Activated naive CD8-positive, alpha-beta T cell treated with anti-CD3 and anti-CD28 coated beads, Interleukin-2, amount 50 U/mL, for 24 hours (primary cell): ENCODE results near the gene RBMS2.

ENCODE experiments used
- ATAC-seq: fragments of 150-1000 bp; cut with Tn5 transposase; one replicate; pipeline ENCODE4 v1.10.0; 2021
- DNase-seq: peaks from one replicate; pipeline ENCODE4 v3.0.0; 2021
- H3K27ac Mint-ChIP-seq: one replicate; pipeline ENCODE4 v1.8.0; 2021; ENCODE audit warnings: mild to moderate bottlenecking, mixed read lengths
- H3K27me3 Mint-ChIP-seq: one replicate; pipeline ENCODE4 v1.8.0; 2021; ENCODE audit warnings: mixed read lengths
- H3K36me3 Mint-ChIP-seq: one replicate; pipeline ENCODE4 v1.8.0; 2021; ENCODE audit warnings: low read depth, mixed read lengths
- H3K4me1 Mint-ChIP-seq: one replicate; pipeline ENCODE4 v1.8.0; 2021; ENCODE audit warnings: mixed read lengths
- H3K4me3 Mint-ChIP-seq: one replicate; pipeline ENCODE4 v1.8.0; 2021; ENCODE audit warnings: mild to moderate bottlenecking, moderate library complexity, mixed read lengths
- H3K9me3 Mint-ChIP-seq: one replicate; pipeline ENCODE4 v1.8.0; 2021; ENCODE audit warnings: mixed read lengths

RBMS2 gene

DNA sequence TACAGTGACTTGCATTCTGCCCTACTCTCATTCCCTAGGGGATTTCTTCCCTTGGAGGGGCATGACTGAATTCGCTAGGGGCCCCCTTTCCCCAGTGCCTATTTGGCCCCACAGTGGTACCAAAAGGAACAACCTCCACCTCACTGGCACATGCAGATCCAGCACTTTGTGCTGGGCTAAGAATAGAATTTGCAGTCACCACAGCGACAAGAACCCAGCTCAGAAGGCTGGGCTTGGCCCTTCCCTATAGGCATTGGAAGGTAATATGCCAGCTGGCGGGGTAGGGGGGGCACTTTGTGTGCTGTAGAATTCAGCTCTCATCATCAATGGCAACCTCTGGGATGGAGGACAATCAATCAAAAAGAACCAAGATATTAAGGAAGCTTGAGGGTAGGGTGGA lies 94.6 kb downstream of the RBMS2 start:
- peaks cover 58% of the 10 kb centered on the region for H3K36me3 Mint-ChIP-seq
- DNase-seq: no peak
- no peak overlapping the region for H3K27ac Mint-ChIP-seq
- H3K27me3 Mint-ChIP-seq: no peaks in the 10 kb centered on the region
- no peak overlapping the region for H3K4me3 Mint-ChIP-seq
- no peaks in the 10 kb centered on the region for H3K9me3 Mint-ChIP-seq
- ATAC-seq: no peak
- peaks cover 24% of the 10 kb centered on the region for H3K4me1 Mint-ChIP-seq

DNA sequence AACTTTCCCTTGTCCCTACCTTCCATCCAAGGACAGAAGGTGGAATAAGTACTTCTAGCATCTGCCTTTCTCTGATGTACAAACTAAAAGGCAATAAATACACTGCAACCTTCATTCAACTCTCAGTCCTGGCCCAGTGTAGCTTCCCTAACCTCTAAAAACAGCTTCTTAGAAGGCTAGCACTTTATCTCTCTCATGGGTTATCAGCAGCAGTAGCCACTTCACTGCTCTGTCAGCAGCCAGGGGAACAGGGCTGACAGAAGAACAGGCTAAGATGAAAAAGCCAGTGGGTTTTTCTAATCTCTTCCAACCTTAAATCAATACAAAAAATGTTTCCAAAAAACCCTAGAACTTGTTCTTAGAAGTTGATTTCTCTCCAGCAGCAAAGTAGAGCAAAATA lies 95.3 kb downstream of the RBMS2 start:
- Mint-ChIP-seq H3K36me3 (peaks cover 51% of the 10 kb centered on the region), H3K27ac (peak overlapping the region; percentile 68), H3K9me3 (no peaks in the 10 kb centered on the region), H3K27me3 (no peaks in the 10 kb centered on the region), H3K4me1 (peaks cover 26% of the 10 kb centered on the region), H3K4me3 (no peak overlapping the region)
- no peak for DNase-seq
- ATAC-seq: no peak

DNA sequence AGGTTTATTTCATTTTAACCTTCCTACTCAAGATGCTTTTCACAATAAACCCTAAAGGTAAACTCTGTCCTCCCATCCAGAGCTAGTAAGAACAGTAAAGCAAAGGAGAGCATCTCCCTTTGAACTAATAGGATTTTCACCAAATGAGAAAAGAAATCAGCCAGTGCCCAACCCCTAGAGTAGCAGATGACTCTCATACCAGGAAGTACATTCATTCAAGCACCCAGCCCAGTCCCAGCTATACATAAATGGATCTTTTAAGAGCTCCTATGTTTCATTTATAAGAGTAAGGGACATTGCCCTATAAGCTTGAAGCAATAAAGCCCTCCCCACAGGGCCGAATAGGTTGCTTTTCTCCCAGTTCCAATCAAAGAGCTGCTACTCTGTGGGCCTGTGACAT lies 100.9 kb downstream of the RBMS2 start:
- H3K4me1 Mint-ChIP-seq: peaks cover 58% of the 10 kb centered on the region
- no peaks in the 10 kb centered on the region for H3K9me3 Mint-ChIP-seq
- peak overlapping the region; percentile 13 for H3K27ac Mint-ChIP-seq
- peaks cover 33% of the 10 kb centered on the region for H3K36me3 Mint-ChIP-seq
- no peak overlapping the region for H3K4me3 Mint-ChIP-seq
- ATAC-seq (no peak), DNase-seq (no peak)
- H3K27me3 Mint-ChIP-seq: no peaks in the 10 kb centered on the region

DNA sequence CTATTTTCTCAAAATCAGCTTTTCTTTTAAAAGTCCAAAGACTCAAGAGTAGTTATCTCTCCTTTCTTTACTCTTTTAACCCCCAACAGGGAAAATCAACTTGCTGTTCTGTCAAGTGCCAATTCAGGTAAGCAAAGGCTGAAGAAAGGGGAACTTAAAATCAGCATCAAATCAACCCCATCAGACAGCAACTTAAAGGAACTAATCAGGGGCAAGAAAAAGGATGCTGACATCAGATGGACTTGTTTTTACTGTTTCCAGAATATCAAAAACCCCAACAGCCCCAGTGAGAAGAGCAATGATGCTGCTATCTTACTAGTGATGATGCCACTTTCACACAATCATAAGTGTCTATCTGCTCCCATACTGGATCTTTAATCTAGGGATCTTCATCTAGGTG lies 105.1 kb downstream of the RBMS2 start:
- H3K4me3 Mint-ChIP-seq: peak overlapping the region; percentile 4
- no peaks in the 10 kb centered on the region for H3K9me3 Mint-ChIP-seq
- peaks cover 68% of the 10 kb centered on the region for H3K4me1 Mint-ChIP-seq
- peaks cover 23% of the 10 kb centered on the region for H3K36me3 Mint-ChIP-seq
- DNase-seq: no peak
- ATAC-seq: no peak
- H3K27me3 Mint-ChIP-seq: no peaks in the 10 kb centered on the region
- H3K27ac Mint-ChIP-seq: peak overlapping the region; percentile 63

DNA sequence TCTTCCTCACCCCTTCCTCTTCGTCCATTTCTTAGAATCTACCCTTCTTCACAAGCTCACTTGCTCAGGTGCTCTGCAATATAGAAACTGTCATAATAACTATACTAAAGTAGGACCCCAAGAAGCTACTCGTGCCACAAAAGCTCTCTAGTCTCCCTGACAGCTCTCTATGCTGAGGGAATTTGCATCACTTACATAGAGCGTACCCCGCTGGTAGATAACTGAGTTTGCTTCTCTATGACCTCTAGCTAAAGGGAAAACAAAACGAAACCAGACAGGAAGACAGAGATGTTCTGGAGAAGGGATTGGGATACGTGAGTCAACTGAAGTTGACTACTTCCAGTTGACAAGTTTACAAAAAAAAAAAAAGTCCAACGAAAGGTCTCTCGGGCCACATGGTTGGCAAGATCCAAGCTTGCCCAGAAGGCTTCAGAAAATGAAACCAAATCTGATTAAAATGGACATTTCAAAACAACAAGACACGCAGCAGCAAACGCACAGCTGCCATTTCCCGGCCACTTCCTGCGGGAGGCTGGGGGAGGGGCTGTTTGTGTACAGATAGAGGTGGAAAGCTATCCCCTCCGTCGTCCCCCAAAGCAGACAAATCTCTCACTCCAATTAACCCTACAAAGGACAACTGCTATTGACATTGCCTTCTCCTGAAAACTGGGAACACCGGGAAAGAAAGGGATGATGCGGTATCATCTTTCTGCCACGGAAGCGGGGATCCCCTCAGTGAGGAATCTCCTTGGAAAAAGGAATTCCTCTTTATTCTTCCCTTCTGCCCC lies 107.2 kb downstream of the RBMS2 start:
- H3K4me3 Mint-ChIP-seq: peak overlapping the region; percentile 97
- no peaks in the 10 kb centered on the region for H3K27me3 Mint-ChIP-seq
- peak; percentile 69 for DNase-seq
- peak overlapping the region; percentile 90 for H3K27ac Mint-ChIP-seq
- peaks cover 76% of the 10 kb centered on the region for H3K4me1 Mint-ChIP-seq
- H3K36me3 Mint-ChIP-seq: peaks cover 18% of the 10 kb centered on the region
- no peaks in the 10 kb centered on the region for H3K9me3 Mint-ChIP-seq
- no peak for ATAC-seq

DNA sequence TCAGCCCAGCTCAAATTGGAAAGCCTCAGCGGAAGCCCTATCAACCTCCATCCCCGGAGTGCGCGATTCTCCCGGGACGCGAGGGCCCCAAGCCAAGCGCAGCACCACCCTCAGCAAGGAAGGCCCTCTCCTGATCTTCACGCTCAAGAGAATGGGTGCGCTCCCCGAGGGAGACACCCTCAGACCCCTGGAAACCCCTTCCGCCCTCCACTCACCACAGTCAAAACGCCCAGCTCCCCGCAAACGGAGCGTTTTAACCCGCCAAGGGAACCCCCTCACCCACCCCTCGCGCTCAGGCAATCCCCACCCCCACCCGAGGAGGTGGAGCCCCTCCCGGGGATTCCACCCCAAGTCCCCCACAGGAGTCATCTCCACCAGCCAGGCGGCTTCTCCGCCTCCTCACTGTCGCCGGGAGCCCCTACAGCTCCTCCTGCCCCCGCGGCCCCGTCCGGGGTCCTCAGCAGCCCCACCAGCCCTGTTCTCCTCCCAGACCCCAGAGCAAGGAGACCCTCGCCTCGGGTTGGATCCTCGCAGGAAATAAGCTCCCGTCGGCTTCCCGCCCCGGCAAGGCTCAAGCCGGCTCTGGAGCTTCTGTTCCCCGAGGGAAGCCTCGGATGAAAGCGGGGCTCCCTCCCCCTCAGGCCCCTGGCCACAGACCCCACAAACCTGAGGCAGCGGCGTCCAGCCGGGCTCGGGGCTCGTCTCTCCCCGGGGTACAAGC lies 108.0 kb downstream of the RBMS2 start:
- peaks cover 76% of the 10 kb centered on the region for H3K4me1 Mint-ChIP-seq
- peaks cover 13% of the 10 kb centered on the region for H3K36me3 Mint-ChIP-seq
- peak overlapping the region; percentile 97 for H3K4me3 Mint-ChIP-seq
- no peaks in the 10 kb centered on the region for H3K27me3 Mint-ChIP-seq
- peak; percentile 13 for ATAC-seq
- peak; percentile 66 for DNase-seq
- H3K9me3 Mint-ChIP-seq: no peaks in the 10 kb centered on the region
- H3K27ac Mint-ChIP-seq: peak overlapping the region; percentile 90

DNA sequence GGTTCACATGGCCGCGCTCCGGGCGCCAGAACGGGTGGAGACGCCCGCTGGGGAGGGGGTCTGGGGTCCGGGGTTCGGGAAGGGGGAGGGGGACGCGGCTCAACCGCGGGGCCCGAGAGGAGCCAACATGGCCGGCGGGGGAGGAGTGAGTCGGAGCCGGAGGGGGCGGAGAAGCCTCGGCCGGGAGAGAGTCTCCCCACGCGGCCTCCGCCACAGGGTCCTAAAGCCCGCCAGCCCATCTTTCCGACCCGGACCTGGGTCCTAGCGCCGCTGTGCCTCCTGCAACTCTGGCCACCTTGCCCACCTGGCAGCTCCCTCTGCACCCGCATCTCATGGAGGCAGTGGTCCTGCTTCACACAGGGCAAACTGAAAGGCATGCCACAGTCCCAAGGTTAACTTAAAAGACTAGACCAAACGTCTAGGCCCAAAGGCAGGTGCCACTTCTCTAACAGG lies 108.6 kb downstream of the RBMS2 start, which contains the start of gene BAZ2A:
Gene BAZ2A, minus strand, starts transcription at position 147 of the 453 bp plus-strand sequence. CDS start 12,796 bp downstream, outside the sequence.
- DNase-seq: peak; percentile 89
- no peaks in the 10 kb centered on the region for H3K9me3 Mint-ChIP-seq
- H3K27me3 Mint-ChIP-seq: no peaks in the 10 kb centered on the region
- H3K27ac Mint-ChIP-seq: peak within 1 kb of the TSS; percentile 90
- ATAC-seq: peak; percentile 70
- H3K4me3 Mint-ChIP-seq: peak within 1 kb of the TSS; percentile 97
- peaks cover 78% of the 10 kb centered on the region for H3K4me1 Mint-ChIP-seq
- peaks cover 12% of the 10 kb centered on the region for H3K36me3 Mint-ChIP-seq

DNA sequence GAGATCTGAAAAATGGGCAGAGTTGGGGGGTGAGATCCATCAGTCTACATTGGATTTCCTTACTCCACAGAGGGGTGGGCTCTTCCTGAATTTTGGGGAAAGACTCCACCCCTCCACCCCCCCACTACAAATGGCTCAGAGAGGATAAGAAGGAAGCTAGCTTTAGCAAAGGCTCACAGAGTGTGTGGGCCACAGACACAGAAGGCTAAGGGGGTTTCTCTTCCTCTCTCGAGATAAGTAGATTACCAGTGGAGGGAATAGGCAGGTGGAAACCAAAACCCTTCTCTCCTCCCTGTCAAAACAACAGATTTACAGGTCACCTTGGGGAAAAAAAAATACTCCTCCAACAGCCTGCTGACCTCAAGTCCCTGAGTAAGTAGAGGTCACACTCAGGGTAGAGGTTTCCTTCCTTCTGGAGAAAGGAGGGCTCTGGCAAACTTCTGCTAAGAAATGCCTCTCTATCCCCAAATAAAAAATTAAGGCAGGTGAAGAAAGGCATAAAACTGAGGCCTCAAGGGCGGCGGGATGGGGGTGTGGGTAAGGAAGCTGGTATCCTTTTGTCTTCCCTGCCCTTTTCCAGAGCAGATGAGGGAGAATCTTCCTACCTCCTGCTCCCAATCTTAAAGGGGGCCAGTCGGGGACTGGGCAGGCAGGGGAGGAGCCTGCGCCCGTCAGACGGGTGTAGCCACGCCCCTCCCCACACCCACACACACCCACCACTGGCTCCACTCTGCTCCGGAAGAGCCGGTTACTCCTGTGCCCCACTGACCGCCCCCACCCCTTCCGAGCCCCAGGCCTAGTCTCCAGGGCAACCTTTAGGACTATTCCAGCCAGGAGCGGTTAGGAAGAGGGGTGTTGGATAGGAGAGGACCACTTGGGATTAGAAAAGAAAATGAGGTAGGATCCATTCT lies 110.4 kb downstream of the RBMS2 start:
- H3K27me3 Mint-ChIP-seq: no peaks in the 10 kb centered on the region
- peak overlapping the region; percentile 89 for H3K4me3 Mint-ChIP-seq

DNA sequence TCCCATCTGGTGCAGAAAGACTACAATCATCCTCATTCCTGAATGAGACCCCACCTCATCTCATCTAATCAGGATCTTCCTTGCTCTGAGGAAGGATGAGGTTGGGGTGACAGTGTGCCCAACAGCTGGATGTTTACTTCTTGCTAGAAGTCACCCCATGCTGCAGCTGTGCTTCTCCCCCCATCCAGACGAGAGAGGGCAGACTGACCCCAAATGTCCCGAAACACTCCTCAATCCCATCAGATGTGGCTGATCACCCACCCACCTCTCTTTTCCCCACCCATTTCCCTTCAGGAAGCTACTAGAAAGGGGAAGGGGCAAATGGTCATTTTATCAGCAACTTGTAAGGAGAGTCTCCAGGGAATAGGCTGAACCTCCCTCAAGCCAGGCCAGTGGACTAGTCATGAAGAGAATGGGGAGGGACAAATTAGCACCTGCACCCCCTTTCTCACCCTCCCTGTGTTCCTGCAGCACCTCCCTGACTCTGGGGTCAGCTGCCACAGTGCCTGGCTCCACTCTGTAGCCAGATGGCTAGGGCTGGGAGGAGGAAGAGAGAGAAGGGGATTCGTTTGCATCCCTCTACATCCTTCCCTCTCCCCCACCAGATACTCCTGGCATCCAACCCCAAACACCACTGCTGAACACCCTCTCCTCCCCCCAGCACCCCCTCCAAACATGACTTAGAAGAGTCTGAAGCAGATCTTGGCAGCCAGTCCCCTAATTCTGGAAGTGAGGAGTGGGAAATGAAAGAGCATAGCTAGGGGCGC lies 111.3 kb downstream of the RBMS2 start:
- no peaks in the 10 kb centered on the region for H3K9me3 Mint-ChIP-seq
- no peak for ATAC-seq
- H3K4me1 Mint-ChIP-seq: peaks cover 82% of the 10 kb centered on the region
- no peaks in the 10 kb centered on the region for H3K27me3 Mint-ChIP-seq
- H3K4me3 Mint-ChIP-seq: peak overlapping the region; percentile 89
- peaks cover 9% of the 10 kb centered on the region for H3K36me3 Mint-ChIP-seq
- H3K27ac Mint-ChIP-seq: peak overlapping the region; percentile 81
- DNase-seq: no peak

More for the DNA sequence above, 110.4 kb downstream of the RBMS2 start:
- no peaks in the 10 kb centered on the region for H3K9me3 Mint-ChIP-seq
- H3K36me3 Mint-ChIP-seq: peaks cover 3% of the 10 kb centered on the region
- H3K4me1 Mint-ChIP-seq: peaks cover 79% of the 10 kb centered on the region
- peak overlapping the region; percentile 81 for H3K27ac Mint-ChIP-seq
- peak; percentile 69 for DNase-seq
- no peak for ATAC-seq

DNA sequence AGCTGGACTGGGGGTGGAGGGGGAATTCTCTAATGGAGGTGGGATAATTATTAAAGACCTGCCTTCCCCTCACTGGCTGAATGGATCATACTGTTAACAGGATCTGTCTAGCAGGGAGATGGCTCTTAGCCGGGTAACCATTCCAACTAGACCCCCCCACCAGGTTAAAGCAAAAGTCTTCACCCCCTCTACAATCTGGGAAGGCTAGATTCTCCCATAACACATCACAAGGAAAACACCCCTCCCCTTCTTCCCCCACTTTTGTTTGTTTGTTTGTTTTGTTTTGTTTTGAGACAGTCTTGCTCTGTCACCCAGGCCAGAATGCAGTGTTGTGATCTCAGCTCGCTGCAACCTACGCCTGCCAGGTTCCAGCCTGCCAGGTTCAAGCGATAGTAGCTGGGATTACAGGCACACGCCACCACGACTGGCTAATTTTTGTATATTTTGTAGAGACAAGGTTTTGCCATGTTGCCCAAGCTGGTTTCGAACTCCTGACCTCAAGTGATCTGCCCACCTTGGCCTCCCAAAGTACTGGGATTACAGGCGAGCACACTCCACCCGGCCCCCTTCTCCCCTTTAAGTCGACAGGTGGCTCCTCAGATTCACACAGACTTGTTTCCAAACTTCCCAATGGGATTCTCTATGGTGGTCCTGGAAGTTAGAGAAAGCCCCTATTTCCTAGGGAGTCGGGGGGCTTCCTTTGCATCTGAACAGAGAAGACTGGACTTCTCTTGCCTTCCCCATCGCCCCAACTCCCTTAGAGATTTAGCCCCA lies 112.0 kb downstream of the RBMS2 start:
- DNase-seq (no peak), ATAC-seq (no peak)
- H3K4me1 Mint-ChIP-seq: peaks cover 81% of the 10 kb centered on the region
- peak overlapping the region; percentile 88 for H3K27ac Mint-ChIP-seq
- peak overlapping the region; percentile 89 for H3K4me3 Mint-ChIP-seq
- no peaks in the 10 kb centered on the region for H3K9me3 Mint-ChIP-seq
- H3K27me3 Mint-ChIP-seq: no peaks in the 10 kb centered on the region
- H3K36me3 Mint-ChIP-seq: peaks cover 15% of the 10 kb centered on the region

DNA sequence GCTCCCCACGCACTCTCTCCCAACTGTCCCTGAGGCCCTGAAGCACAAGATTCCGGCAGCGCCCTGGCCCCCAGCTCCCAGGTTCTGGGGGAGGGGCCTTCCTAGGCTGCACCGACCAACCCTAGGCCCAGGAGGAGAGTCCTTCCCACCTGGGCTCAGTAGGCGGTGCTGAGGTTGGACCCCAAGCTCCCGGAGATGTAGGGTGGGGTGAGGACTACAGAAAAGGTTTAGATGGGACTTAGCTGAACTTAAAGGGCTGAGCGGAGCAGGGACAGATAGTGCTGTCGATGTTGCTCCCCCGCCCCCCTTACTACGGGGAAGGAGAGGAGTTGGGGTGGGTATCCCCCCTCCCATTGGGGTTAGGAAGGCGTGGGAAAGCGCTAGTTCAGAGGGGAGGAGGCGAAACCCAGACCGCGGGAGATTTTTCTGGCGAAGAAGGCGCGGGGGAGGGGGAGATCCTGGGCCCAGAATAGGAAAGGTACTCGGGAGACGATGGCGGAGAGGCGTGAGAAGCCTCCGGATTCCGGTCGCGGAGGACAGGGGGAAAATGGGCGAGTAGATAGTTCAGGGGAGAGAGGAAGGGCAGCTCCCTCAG lies 112.7 kb downstream of the RBMS2 start:
- Mint-ChIP-seq H3K36me3 (peaks cover 19% of the 10 kb centered on the region), H3K9me3 (no peaks in the 10 kb centered on the region), H3K4me3 (peak overlapping the region; percentile 89), H3K27ac (peak overlapping the region; percentile 88), H3K4me1 (peaks cover 82% of the 10 kb centered on the region), H3K27me3 (no peaks in the 10 kb centered on the region)
- DNase-seq (peak; percentile 38), ATAC-seq (no peak)

DNA sequence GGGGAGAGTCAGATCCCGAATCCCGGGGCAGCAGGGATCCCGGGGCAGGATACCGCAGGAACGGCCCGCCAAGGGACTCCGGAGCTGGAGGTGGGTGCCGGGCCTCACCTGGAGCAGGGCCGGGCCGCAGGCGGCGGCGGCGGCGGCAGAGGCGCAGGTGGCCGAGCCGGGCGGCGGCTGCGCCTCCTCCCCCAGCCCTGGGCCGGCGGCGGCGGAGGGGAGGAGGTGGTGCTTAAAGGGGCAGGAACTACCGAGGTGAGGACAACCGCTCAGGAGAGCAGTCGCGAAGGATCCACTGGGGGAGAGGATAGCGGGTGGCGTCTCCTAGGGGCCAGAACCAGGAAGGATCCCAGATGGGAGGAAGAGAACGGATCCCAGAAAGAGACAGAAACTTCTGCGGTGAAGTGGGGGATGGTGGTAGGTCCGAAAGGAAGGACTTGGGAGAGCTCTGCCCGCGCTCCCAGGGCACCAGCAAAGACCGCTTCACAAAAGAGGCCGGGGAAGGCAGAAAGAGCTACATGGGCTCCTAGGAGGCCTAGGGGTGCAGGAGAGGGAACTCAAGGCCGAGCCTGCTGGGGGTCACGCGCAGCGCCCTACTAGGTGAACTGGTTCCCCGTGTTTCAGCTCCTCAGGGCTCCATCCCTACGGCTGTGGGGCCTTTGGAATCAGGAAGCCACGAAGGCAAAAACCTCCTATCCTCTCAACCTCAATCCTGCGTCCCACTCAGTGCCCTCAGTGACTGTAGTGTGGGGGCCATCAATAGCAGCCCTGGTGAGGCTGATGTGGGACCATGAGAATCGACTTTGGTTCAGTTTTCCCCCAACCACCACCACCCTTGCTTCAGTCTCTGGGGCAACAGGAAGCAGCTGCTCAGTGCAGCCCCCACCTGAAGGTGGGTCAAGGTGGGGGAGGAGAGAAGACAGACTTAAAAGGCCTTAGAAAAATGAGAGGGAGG lies 113.5 kb downstream of the RBMS2 start:
- H3K4me1 Mint-ChIP-seq: peaks cover 86% of the 10 kb centered on the region
- ATAC-seq (peak; percentile 16), DNase-seq (peak; percentile 72)
- H3K9me3 Mint-ChIP-seq: no peaks in the 10 kb centered on the region
- no peaks in the 10 kb centered on the region for H3K27me3 Mint-ChIP-seq
- peak overlapping the region; percentile 88 for H3K27ac Mint-ChIP-seq
- peaks cover 25% of the 10 kb centered on the region for H3K36me3 Mint-ChIP-seq
- H3K4me3 Mint-ChIP-seq: peak overlapping the region; percentile 89
